ENCODE measurements around the gene RRM2.

RRM2 gene

GRCh38 chr2:10171006-10171800 lies 48.7 kb downstream of the RRM2 start:
- no peak for DNase-seq (ENCODE audit: low read depth)

GRCh38 chr2:10172033-10172871 lies 49.7 kb downstream of the RRM2 start:
- DNase-seq (ENCODE audit: low read depth) = no peak

- DNase-seq (ENCODE audit: low read depth) = no peak
These were observed 50.9 kb downstream of the RRM2 start for GRCh38 chr2:10173258-10174005.

GRCh38 chr2:10174173-10174572 lies 51.6 kb downstream of the RRM2 start:
- DNase-seq (ENCODE audit: low read depth) = no peak

- DNase-seq (ENCODE audit: low read depth) = no peak
These were observed 52.9 kb downstream of the RRM2 start for GRCh38 chr2:10175441-10175840.

- DNase-seq (ENCODE audit: low read depth) = no peak
These were observed 56.2 kb downstream of the RRM2 start for GRCh38 chr2:10178751-10179150.

GRCh38 chr2:10179422-10179821 lies 56.9 kb downstream of the RRM2 start:
- DNase-seq (ENCODE audit: low read depth) = no peak

- DNase-seq (ENCODE audit: low read depth) = no peak
These were observed 57.7 kb downstream of the RRM2 start for GRCh38 chr2:10180229-10180628.
